H9 (cell line): Measurements from ENCODE around the gene UBE2D2. TPM values are rescaled to one million over a fixed set of nuclear protein-coding genes. Genes with fewer than 3 reads are reported as not detected.
A peak's percentile ranks its signal among the peaks of the same experiment; 100 is the strongest.
"Not testable (repeated sequence)": the region's sequence is repeated elsewhere in the genome, so short reads cannot be mapped to it uniquely, and the experiment has no call there.

ENCODE experiments used
- DNase-seq: peaks from one replicate; pipeline ENCODE4 v3.0.0-alpha.2; 2017
- H2AFZ ChIP-seq: one replicate; pipeline ENCODE4 v1.6.1; 2013; ENCODE audit warnings: mild to moderate bottlenecking, low read length, control low read depth, moderate library complexity
- H2AK5ac ChIP-seq: 2 replicates; pipeline ENCODE4 v1.6.1; 2013; ENCODE audit warnings: low read length, control low read depth, mixed read lengths; ENCODE audit not compliant: insufficient read length
- H2BK120ac ChIP-seq: one replicate; pipeline ENCODE4 v1.6.1; 2013; ENCODE audit warnings: low read depth, mild to moderate bottlenecking, low read length, control low read depth, inconsistent platforms; ENCODE audit not compliant: poor library complexity, severe bottlenecking
- H2BK12ac ChIP-seq: 2 replicates; pipeline ENCODE4 v1.6.1; 2013; ENCODE audit warnings: low read length, control low read depth, mixed read lengths, low read depth; ENCODE audit not compliant: insufficient read length
- H2BK15ac ChIP-seq: 2 replicates; pipeline ENCODE4 v1.6.1; 2013; ENCODE audit warnings: low read depth, low read length, control low read depth
- H2BK20ac ChIP-seq: one replicate; pipeline ENCODE4 v1.6.1; 2013; ENCODE audit warnings: low read depth, mild to moderate bottlenecking, low read length, control low read depth, inconsistent platforms; ENCODE audit not compliant: poor library complexity, severe bottlenecking
- H2BK5ac ChIP-seq: 2 replicates; pipeline ENCODE4 v1.6.1; 2013; ENCODE audit warnings: low read length, control low read depth, mixed read lengths; ENCODE audit not compliant: insufficient read length
- H3K14ac ChIP-seq: 2 replicates; pipeline ENCODE4 v1.6.1; 2013; ENCODE audit warnings: low read length, control low read depth; ENCODE audit not compliant: insufficient read depth
- H3K18ac ChIP-seq: 2 replicates; pipeline ENCODE4 v1.6.1; 2013; ENCODE audit warnings: low read depth, mild to moderate bottlenecking, mixed read lengths, low read length, control low read depth; ENCODE audit not compliant: insufficient read length
- H3K23ac ChIP-seq: 2 replicates; pipeline ENCODE4 v1.6.1; 2013; ENCODE audit warnings: low read length, control low read depth, mixed read lengths, low read depth; ENCODE audit not compliant: insufficient read length
- H3K23me2 ChIP-seq: 2 replicates; pipeline ENCODE4 v1.6.1; 2013; ENCODE audit warnings: low read depth, mild to moderate bottlenecking, mixed read lengths, low read length, control low read depth; ENCODE audit not compliant: insufficient read length, poor library complexity, severe bottlenecking
- H3K27ac ChIP-seq: 2 replicates; pipeline ENCODE4 v1.5.1; 2013; ENCODE audit warnings: low read length, control low read depth, mixed read lengths, low read depth; ENCODE audit not compliant: insufficient read length
- H3K27me3 ChIP-seq: 2 replicates; pipeline ENCODE4 v1.6.1; 2013; ENCODE audit warnings: low read length, control low read depth, inconsistent platforms; ENCODE audit not compliant: insufficient read depth
- H3K4ac ChIP-seq: 2 replicates; pipeline ENCODE4 v1.6.1; 2013; ENCODE audit warnings: low read depth, mild to moderate bottlenecking, control low read depth, inconsistent platforms, low read length, moderate library complexity
- H3K4me1 ChIP-seq: 2 replicates; pipeline ENCODE4 v1.6.1; 2013; ENCODE audit warnings: low read length, control low read depth, inconsistent platforms; ENCODE audit not compliant: insufficient read depth
- H3K4me2 ChIP-seq: 2 replicates; pipeline ENCODE4 v1.6.1; 2013; ENCODE audit warnings: low read length, control low read depth, mixed read lengths; ENCODE audit not compliant: insufficient read length, insufficient read depth
- H3K56ac ChIP-seq: 2 replicates; pipeline ENCODE4 v1.6.1; 2013; ENCODE audit warnings: low read depth, mild to moderate bottlenecking, mixed read lengths, low read length, control low read depth; ENCODE audit not compliant: insufficient read length
- H3K79me1 ChIP-seq: 2 replicates; pipeline ENCODE4 v1.6.1; 2013; ENCODE audit warnings: low read depth, mild to moderate bottlenecking, moderate library complexity, low read length, control low read depth, inconsistent platforms; ENCODE audit not compliant: insufficient read depth, poor library complexity, severe bottlenecking
- H3K79me2 ChIP-seq: 2 replicates; pipeline ENCODE4 v1.6.1; 2013; ENCODE audit warnings: low read length, control low read depth, inconsistent platforms; ENCODE audit not compliant: insufficient read depth
- H3K9ac ChIP-seq: 2 replicates; pipeline ENCODE4 v1.6.1; 2013; ENCODE audit warnings: low read length, control low read depth, mixed read lengths; ENCODE audit not compliant: insufficient read length; ENCODE audit errors: extremely low read depth
- H3K9me3 ChIP-seq: one replicate; pipeline ENCODE4 v1.6.1; 2013; ENCODE audit warnings: low read depth, low read length, inconsistent platforms; ENCODE audit not compliant: control insufficient read depth
- H3T11ph ChIP-seq: one replicate; pipeline ENCODE4 v1.6.1; 2013; ENCODE audit warnings: mild to moderate bottlenecking, low read length, control low read depth, inconsistent platforms
- H4K20me1 ChIP-seq: one replicate; pipeline ENCODE4 v1.6.1; 2013; ENCODE audit not compliant: control insufficient read depth, insufficient read length, insufficient read depth
- H4K5ac ChIP-seq: 2 replicates; pipeline ENCODE4 v1.6.1; 2013; ENCODE audit warnings: low read depth, mild to moderate bottlenecking, mixed read lengths, low read length, control low read depth; ENCODE audit not compliant: insufficient read length
- H4K8ac ChIP-seq: replicated peaks from 2 replicates; pipeline ENCODE4 v1.6.1; 2013; ENCODE audit warnings: low read length, control low read depth, mixed read lengths, low read depth; ENCODE audit not compliant: insufficient read length
- H4K91ac ChIP-seq: 2 replicates; pipeline ENCODE4 v1.6.1; 2013; ENCODE audit warnings: low read depth, mild to moderate bottlenecking, moderate library complexity, mixed read lengths, low read length, control low read depth; ENCODE audit not compliant: insufficient read length
- H3K27ac Mint-ChIP-seq, 3 experiments: 2 replicates in 2 of 3; 3 replicates in 1 of 3; pipeline ENCODE4 v1.8.0; 2020 to 2021; ENCODE audit warnings: mixed read lengths in 3 of 3, mild to moderate bottlenecking in 1 of 3, moderate library complexity in 1 of 3
- H3K27me3 Mint-ChIP-seq: 2 replicates; pipeline ENCODE4 v1.8.0; 2021; ENCODE audit warnings: low read depth, mild to moderate bottlenecking, moderate library complexity, mixed read lengths
- H3K36me3 Mint-ChIP-seq, 3 experiments: 2 replicates in 2 of 3; 3 replicates in 1 of 3; pipeline ENCODE4 v1.8.0; 2020 to 2021; ENCODE audit warnings: low read depth in 3 of 3, mixed read lengths in 3 of 3; ENCODE audit not compliant: insufficient read depth in 1 of 3
- H3K4me1 Mint-ChIP-seq, 2 experiments: 2 replicates each; pipeline ENCODE4 v1.8.0; 2020; ENCODE audit warnings: mixed read lengths in 2 of 2
- H3K4me3 Mint-ChIP-seq, 2 experiments: 2 replicates in 1 of 2; 3 replicates in 1 of 2; pipeline ENCODE4 v1.8.0; 2020 to 2021; ENCODE audit warnings: mild to moderate bottlenecking in 2 of 2, mixed read lengths in 2 of 2, moderate library complexity in 1 of 2
- H3K9me3 Mint-ChIP-seq, 2 experiments: 2 replicates in 1 of 2; 3 replicates in 1 of 2; pipeline ENCODE4 v1.8.0; 2020; ENCODE audit warnings: mild to moderate bottlenecking in 2 of 2, mixed read lengths in 2 of 2, moderate library complexity in 1 of 2
- WGBS: extraction: QIAGEN DNeasy Blood & Tissue Kit; methylation state at CpG from one replicate; pipeline ENCODE4 v1.1.7; 2013; ENCODE audit warnings: missing lambda C conversion rate, low lambda C conversion rate, mixed read lengths; ENCODE audit not compliant: insufficient read length; ENCODE audit errors: extremely low coverage; 5-methylcytosine and 5-hydroxymethylcytosine counted together
- total RNA-seq: library from RNA; stranded (reverse); gene quantifications from 2 replicates; pipeline ENCODE4 v1.2.1, GENCODE V29; 2021
- TF ChIP-seq, protein P1 (sequence below): fragments of 200-600 bp; sonication (generic); conservative IDR thresholded peaks from 3 replicates; pipeline ENCODE4 v1.8.0; 2021; ENCODE audit warnings: antibody characterized with exemption, mild to moderate bottlenecking

UBE2D2 gene
- total RNA-seq, 1 experiment from 2014 or later, result 236 TPM

DNA sequence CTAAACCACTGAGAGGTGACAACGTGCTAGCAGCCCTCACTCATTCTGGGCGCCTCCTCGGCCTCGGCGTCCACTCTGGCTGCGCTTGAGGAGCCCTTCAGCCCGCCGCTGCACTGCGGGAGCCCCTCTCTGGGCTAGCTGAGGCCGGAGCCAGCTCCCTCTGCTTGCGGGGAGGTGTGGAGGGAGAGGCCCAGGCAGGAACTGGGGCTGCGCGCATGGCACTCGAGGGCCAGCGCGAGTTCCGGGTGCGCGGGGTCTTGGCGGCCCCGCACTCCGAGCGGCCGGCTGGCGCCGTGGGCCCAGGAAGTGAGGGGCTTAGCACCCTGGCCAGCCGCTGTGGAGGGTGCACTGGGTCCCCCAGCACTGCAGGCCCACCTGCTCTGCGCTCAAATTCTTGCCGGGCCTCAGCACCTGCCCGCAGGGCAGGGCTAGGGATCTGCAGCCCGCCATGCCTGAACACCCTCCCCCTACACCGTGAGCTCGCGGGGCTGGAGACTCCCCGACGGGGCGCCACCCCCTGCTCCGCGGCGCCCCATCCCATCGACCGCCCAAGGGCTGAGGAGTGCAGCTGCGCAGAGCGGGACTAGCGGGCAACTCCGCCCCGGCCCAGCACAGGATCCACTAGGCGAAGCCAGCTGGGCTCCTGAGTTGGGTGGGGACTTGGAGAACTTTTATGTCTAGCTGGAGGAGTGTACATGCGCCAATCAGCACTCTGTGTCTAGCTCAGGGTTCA lies 11.8 kb upstream of the UBE2D2 start:
- Histone ChIP-seq H3K56ac (no peak overlapping the region), H2BK12ac (no peak overlapping the region), H2AK5ac (no peak overlapping the region), H4K20me1 (no peaks in the 10 kb centered on the region), H3K79me2 (no peaks in the 10 kb centered on the region), H3K27me3 (no peaks in the 10 kb centered on the region), H2AFZ (no peak overlapping the region), H2BK5ac (no peak overlapping the region), H3K23me2 (no peaks in the 10 kb centered on the region), H4K5ac (no peak overlapping the region), H3K9me3 (no peaks in the 10 kb centered on the region), H3K4me1 (no peaks in the 10 kb centered on the region), H3K9ac (no peak overlapping the region), H4K91ac (no peak overlapping the region), H3K79me1 (no peaks in the 10 kb centered on the region), H3T11ph (no peak overlapping the region), H3K27ac (no peak overlapping the region), H3K14ac (no peak overlapping the region), H3K23ac (no peak overlapping the region), H4K8ac (no peak overlapping the region), H2BK120ac (no peak overlapping the region), H3K4ac (no peak overlapping the region), H3K18ac (no peak overlapping the region), H2BK20ac (no peak overlapping the region), H2BK15ac (no peak overlapping the region), H3K4me2 (no peak overlapping the region)
- Mint-ChIP-seq H3K4me3 (no peak overlapping the region), H3K4me1 (peaks cover 0 to 2% of the 10 kb centered on the region in 2 experiments; a peak in 1 of 4 replicates), H3K36me3 (peaks cover 6 to 13% (median 9%) of the 10 kb centered on the region in 3 experiments; a peak in 6 of 7 replicates), H3K27ac (no peak overlapping the region), H3K9me3 (peaks cover 19 to 20% of the 10 kb centered on the region in 2 experiments), H3K27me3 (peaks cover 6% of the 10 kb centered on the region)
- peak; percentile 34 for DNase-seq
- no CpG with 5 or more reads among the region's 49 CpGs for WGBS
- TF ChIP-seq, protein P1, sequence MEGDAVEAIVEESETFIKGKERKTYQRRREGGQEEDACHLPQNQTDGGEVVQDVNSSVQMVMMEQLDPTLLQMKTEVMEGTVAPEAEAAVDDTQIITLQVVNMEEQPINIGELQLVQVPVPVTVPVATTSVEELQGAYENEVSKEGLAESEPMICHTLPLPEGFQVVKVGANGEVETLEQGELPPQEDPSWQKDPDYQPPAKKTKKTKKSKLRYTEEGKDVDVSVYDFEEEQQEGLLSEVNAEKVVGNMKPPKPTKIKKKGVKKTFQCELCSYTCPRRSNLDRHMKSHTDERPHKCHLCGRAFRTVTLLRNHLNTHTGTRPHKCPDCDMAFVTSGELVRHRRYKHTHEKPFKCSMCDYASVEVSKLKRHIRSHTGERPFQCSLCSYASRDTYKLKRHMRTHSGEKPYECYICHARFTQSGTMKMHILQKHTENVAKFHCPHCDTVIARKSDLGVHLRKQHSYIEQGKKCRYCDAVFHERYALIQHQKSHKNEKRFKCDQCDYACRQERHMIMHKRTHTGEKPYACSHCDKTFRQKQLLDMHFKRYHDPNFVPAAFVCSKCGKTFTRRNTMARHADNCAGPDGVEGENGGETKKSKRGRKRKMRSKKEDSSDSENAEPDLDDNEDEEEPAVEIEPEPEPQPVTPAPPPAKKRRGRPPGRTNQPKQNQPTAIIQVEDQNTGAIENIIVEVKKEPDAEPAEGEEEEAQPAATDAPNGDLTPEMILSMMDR, result no peak

DNA sequence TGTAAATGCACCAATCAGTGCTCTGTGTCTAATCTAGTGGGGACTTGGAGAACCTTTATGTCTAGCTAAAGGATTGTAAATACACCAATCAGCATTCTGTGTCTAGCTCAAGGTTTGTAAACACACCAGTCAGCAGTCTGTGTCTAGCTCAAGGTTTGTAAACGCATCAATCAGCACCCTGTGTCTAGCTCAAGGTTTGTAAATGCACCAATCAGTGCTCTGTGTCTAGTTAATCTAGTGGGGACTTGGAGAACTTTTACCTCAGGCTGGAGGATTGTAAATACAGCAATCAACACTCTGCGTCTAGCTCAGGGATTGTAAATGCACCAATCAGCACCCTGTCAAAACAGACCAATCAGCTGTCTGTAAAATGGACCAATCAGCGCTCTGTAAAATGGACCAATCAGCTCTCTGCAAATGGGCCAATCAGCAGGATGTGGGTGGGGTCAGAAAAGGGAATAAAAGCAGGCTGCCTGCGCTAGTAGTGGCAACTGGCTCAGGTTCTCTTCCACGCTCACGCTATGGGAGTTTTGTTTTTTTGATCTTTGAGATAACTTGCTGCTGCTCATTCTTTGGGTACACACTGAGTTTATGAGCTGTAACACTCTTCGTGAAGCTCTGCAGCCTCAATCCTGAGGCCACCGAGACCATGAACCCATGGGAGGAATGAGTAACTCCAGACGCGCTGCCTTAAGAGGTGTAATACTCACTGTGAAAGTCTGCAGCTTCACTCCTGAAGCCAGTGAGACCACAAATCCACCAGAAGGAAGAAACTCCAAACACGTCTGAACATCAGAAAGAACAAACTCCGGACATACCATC lies 10.9 kb upstream of the UBE2D2 start:
- H3K4me1 Mint-ChIP-seq, H3K18ac ChIP-seq, H2BK15ac ChIP-seq, H2AFZ ChIP-seq, H3K4me2 ChIP-seq, H3K23me2 ChIP-seq, H3K23ac ChIP-seq, H2BK5ac ChIP-seq, H2BK120ac ChIP-seq, H4K91ac ChIP-seq, H2BK20ac ChIP-seq, H4K20me1 ChIP-seq, H3K4me3 Mint-ChIP-seq, H3K9me3 ChIP-seq, H4K5ac ChIP-seq, H3K4ac ChIP-seq, H3K27ac ChIP-seq, H3K27me3 Mint-ChIP-seq, H3K4me1 ChIP-seq, H3K14ac ChIP-seq, H3K79me2 ChIP-seq, DNase-seq, H3K27me3 ChIP-seq, H3K56ac ChIP-seq, H3K79me1 ChIP-seq, H4K8ac ChIP-seq, H3K9ac ChIP-seq, H2AK5ac ChIP-seq, H2BK12ac ChIP-seq, H3T11ph ChIP-seq: not testable (repeated sequence)
- Mint-ChIP-seq H3K9me3 (peaks cover 19 to 20% of the 10 kb centered on the region in 2 experiments), H3K36me3 (peaks cover 6 to 13% (median 9%) of the 10 kb centered on the region in 3 experiments; a peak in 6 of 7 replicates), H3K27ac (peak overlapping the region in 1 of 3 experiments; percentile 12; a peak in 1 of 7 replicates)
- no CpG with 5 or more reads among the region's 12 CpGs for WGBS
